Vagina (tissue), 2 donors: ENCODE results near the gene GIGYF2. TPM values are rescaled to one million over a fixed set of nuclear protein-coding genes. Genes with fewer than 3 reads are reported as not detected.

Experiments used
- DNase-seq, 2 donors: peaks; one replicate each; pipeline ENCODE4 v3.0.0-alpha.2; 2017; ENCODE audit errors: extremely low spot score in 2 of 2
- H3K27ac ChIP-seq: fragments of 200-600 bp; sonication (generic); one replicate; pipeline ENCODE4 v1.5.1; 2019
- H3K27me3 ChIP-seq: fragments of 200-600 bp; sonication (generic); one replicate; pipeline ENCODE4 v1.5.1; 2019
- H3K36me3 ChIP-seq, 2 donors: fragments of 200-600 bp; sonication (generic); one replicate each; pipeline ENCODE4 v1.5.1; 2017 to 2019
- H3K4me1 ChIP-seq: fragments of 200-600 bp; sonication (generic); one replicate; pipeline ENCODE4 v1.5.1; 2019
- H3K4me3 ChIP-seq, 2 donors: fragments of 200-600 bp; sonication (generic); 1 replicate in 1 of 2; 2 replicates in 1 of 2; pipeline ENCODE4 v1.5.1; 2016 to 2019
- H3K9me3 ChIP-seq: fragments of 200-600 bp; sonication (generic); one replicate; pipeline ENCODE4 v1.5.1; 2019
- CTCF ChIP-seq, 3 experiments: fragments of 450-650 bp in 2 of 3; fragments of 200-600 bp in 1 of 3; sonication (generic) in 1 of 3; IDR thresholded peaks; one replicate each; pipeline ENCODE4 v1.5.1; 2017 to 2019; ENCODE audit warnings: antibody characterized with exemption in 3 of 3, mild to moderate bottlenecking in 2 of 3, moderate library complexity in 2 of 3
- POLR2A ChIP-seq, 2 donors: fragments of 450-650 bp; IDR thresholded peaks; one replicate each; pipeline ENCODE4 v1.6.1; 2017; ENCODE audit warnings: antibody characterized with exemption in 2 of 2, mild to moderate bottlenecking in 2 of 2, moderate library complexity in 2 of 2
- POLR2AphosphoS5 ChIP-seq, 2 donors: sonication (generic); formaldehyde crosslinking; IDR thresholded peaks; one replicate each; pipeline ENCODE4 v1.9.0; 2017; ENCODE audit warnings: antibody characterized with exemption in 2 of 2, mild to moderate bottlenecking in 2 of 2, low read depth in 1 of 2; ENCODE audit not compliant: insufficient read depth in 1 of 2
- intact Hi-C: fragments of 100-400 bp; cut with DNase I; formaldehyde crosslinking; loops from one replicate; pipeline ENCODE4 v1.15.1; 2023
- total RNA-seq: library from RNA; depleted of rRNA; stranded (reverse); fragments of >200 nt; gene quantifications from one replicate; pipeline ENCODE4 v1.2.3, GENCODE V29; 2016

The GIGYF2 gene
- total RNA-seq, 1 donor from 2014 or later: 69.0 TPM

- H3K27ac ChIP-seq: no peak overlapping the region
- no peaks in the 10 kb centered on the region for H3K9me3 ChIP-seq
- H3K27me3 ChIP-seq: no peaks in the 10 kb centered on the region
- no peaks in the 10 kb centered on the region for H3K4me1 ChIP-seq
- intact Hi-C loops: no loop called here
- no peaks in the 10 kb centered on the region for H3K36me3 ChIP-seq
- H3K4me3 ChIP-seq: no peak overlapping the region
- no peak for DNase-seq
- TF ChIP-seq POLR2A (IDR thresholded peaks at IDR 0.05): no peak
- TF ChIP-seq POLR2AphosphoS5 (IDR thresholded peaks at IDR 0.05; ENCODE audit: insufficient read depth in 1 of 2, low read depth in 1 of 2): no peak
- no peak for TF ChIP-seq CTCF (IDR thresholded peaks at IDR 0.05)
These were observed 29.0 kb upstream of the GIGYF2 start for GRCh38 chr2:232667989-232668583.

GRCh38 chr2:232668805-232669444 lies 28.2 kb upstream of the GIGYF2 start:
- Histone ChIP-seq H3K4me3 (no peak overlapping the region), H3K4me1 (no peaks in the 10 kb centered on the region), H3K36me3 (no peaks in the 10 kb centered on the region), H3K27me3 (no peaks in the 10 kb centered on the region), H3K9me3 (no peaks in the 10 kb centered on the region), H3K27ac (no peak overlapping the region)
- DNase-seq: no peak
- intact Hi-C loops: no loop called here
- TF ChIP-seq CTCF (IDR thresholded peaks at IDR 0.05) (no peak), POLR2A (IDR thresholded peaks at IDR 0.05) (no peak), POLR2AphosphoS5 (IDR thresholded peaks at IDR 0.05; ENCODE audit: insufficient read depth in 1 of 2, low read depth in 1 of 2) (no peak)

- no peak for TF ChIP-seq POLR2AphosphoS5 (IDR thresholded peaks at IDR 0.05; ENCODE audit: insufficient read depth in 1 of 2, low read depth in 1 of 2)
- no peak for TF ChIP-seq CTCF (IDR thresholded peaks at IDR 0.05)
- no peak for TF ChIP-seq POLR2A (IDR thresholded peaks at IDR 0.05)
- Histone ChIP-seq H3K9me3 (no peaks in the 10 kb centered on the region), H3K36me3 (peaks cover 0 to 7% of the 10 kb centered on the region in 2 donors), H3K27ac (no peak overlapping the region), H3K4me3 (no peak overlapping the region), H3K4me1 (no peaks in the 10 kb centered on the region), H3K27me3 (no peaks in the 10 kb centered on the region)
- DNase-seq: no peak
- intact Hi-C loops: no loop called here
These were observed 24.5 kb upstream of the GIGYF2 start for GRCh38 chr2:232672588-232672987.

- H3K27ac ChIP-seq: no peak overlapping the region
- no peaks in the 10 kb centered on the region for H3K27me3 ChIP-seq
- DNase-seq: no peak
- intact Hi-C loops: no loop called here
- H3K4me1 ChIP-seq: no peaks in the 10 kb centered on the region
- no peak overlapping the region for H3K4me3 ChIP-seq
- peaks cover 0 to 7% of the 10 kb centered on the region in 2 donors for H3K36me3 ChIP-seq
- no peak for TF ChIP-seq POLR2A (IDR thresholded peaks at IDR 0.05)
- no peak for TF ChIP-seq POLR2AphosphoS5 (IDR thresholded peaks at IDR 0.05; ENCODE audit: insufficient read depth in 1 of 2, low read depth in 1 of 2)
- no peak for TF ChIP-seq CTCF (IDR thresholded peaks at IDR 0.05)
- no peaks in the 10 kb centered on the region for H3K9me3 ChIP-seq
These were observed 22.6 kb upstream of the GIGYF2 start for GRCh38 chr2:232674491-232674890.

- no peak for DNase-seq
- Histone ChIP-seq H3K9me3 (no peaks in the 10 kb centered on the region), H3K4me1 (no peaks in the 10 kb centered on the region), H3K27me3 (no peaks in the 10 kb centered on the region), H3K36me3 (peaks cover 0 to 7% of the 10 kb centered on the region in 2 donors), H3K27ac (no peak overlapping the region), H3K4me3 (no peak overlapping the region)
- intact Hi-C loops: no loop called here
- TF ChIP-seq CTCF (IDR thresholded peaks at IDR 0.05) (no peak), POLR2A (IDR thresholded peaks at IDR 0.05) (no peak), POLR2AphosphoS5 (IDR thresholded peaks at IDR 0.05; ENCODE audit: insufficient read depth in 1 of 2, low read depth in 1 of 2) (no peak)
These were observed 21.8 kb upstream of the GIGYF2 start for GRCh38 chr2:232675381-232675780.
